BE2C (cell line): ENCODE results near the gene LRRC73.
"Not testable (repeated sequence)": the region's sequence is repeated elsewhere in the genome, so short reads cannot be mapped to it uniquely, and the experiment has no call there.

Experiments
- DNase-seq: peaks from one replicate; pipeline ENCODE4 v3.0.0-alpha.2; 2020
- H3K27me3 ChIP-seq: fragments of 250-450 bp; sonication (Bioruptor Pico); 2 replicates; pipeline ENCODE4 v1.5.1; 2020; ENCODE audit warnings: mild to moderate bottlenecking
- H3K36me3 ChIP-seq: fragments of 250-450 bp; sonication (Bioruptor Pico); 2 replicates; pipeline ENCODE4 v1.5.1; 2020; ENCODE audit warnings: mild to moderate bottlenecking
- H3K4me1 ChIP-seq: fragments of 250-450 bp; sonication (Bioruptor Pico); 2 replicates; pipeline ENCODE4 v1.5.1; 2020
- H3K4me3 ChIP-seq: 2 replicates; pipeline ENCODE4 v1.5.1; 2011; ENCODE audit warnings: low read depth, low read length
- H3K9me3 ChIP-seq: fragments of 250-450 bp; sonication (Bioruptor Pico); 2 replicates; pipeline ENCODE4 v1.5.1; 2020
- TF ChIP-seq, protein P1 (sequence below): IDR thresholded peaks from 2 replicates; pipeline ENCODE4 v1.5.1; 2012; ENCODE audit warnings: mild to moderate bottlenecking, low read depth, low read length

LRRC73 gene

DNA sequence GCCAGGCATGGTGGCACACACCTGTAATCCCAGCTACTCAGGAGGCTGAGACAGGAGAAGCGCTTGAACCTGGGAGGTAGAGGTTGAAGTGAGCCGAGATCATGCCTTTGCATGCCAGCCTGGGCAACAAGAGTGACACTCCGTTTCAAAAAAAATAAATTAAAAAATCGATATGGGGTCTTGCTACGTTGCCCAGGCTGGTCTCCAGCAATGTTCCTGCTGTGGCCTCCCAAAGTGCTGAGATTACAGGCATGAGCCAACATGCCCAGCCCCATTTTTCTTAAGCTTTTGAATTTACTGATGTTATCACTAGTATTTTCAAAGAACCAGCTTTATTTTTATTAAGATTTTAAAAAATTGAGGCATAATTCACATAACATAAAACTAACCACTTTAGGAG, 30.4 kb upstream of the LRRC73 start:
- Histone ChIP-seq H3K4me3 (no peak overlapping the region), H3K4me1 (no peaks in the 10 kb centered on the region), H3K27me3 (no peaks in the 10 kb centered on the region), H3K9me3 (no peaks in the 10 kb centered on the region), H3K36me3 (peaks cover 84% of the 10 kb centered on the region)
- no peak for DNase-seq
- TF ChIP-seq, protein P1, sequence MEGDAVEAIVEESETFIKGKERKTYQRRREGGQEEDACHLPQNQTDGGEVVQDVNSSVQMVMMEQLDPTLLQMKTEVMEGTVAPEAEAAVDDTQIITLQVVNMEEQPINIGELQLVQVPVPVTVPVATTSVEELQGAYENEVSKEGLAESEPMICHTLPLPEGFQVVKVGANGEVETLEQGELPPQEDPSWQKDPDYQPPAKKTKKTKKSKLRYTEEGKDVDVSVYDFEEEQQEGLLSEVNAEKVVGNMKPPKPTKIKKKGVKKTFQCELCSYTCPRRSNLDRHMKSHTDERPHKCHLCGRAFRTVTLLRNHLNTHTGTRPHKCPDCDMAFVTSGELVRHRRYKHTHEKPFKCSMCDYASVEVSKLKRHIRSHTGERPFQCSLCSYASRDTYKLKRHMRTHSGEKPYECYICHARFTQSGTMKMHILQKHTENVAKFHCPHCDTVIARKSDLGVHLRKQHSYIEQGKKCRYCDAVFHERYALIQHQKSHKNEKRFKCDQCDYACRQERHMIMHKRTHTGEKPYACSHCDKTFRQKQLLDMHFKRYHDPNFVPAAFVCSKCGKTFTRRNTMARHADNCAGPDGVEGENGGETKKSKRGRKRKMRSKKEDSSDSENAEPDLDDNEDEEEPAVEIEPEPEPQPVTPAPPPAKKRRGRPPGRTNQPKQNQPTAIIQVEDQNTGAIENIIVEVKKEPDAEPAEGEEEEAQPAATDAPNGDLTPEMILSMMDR: no peak

DNA sequence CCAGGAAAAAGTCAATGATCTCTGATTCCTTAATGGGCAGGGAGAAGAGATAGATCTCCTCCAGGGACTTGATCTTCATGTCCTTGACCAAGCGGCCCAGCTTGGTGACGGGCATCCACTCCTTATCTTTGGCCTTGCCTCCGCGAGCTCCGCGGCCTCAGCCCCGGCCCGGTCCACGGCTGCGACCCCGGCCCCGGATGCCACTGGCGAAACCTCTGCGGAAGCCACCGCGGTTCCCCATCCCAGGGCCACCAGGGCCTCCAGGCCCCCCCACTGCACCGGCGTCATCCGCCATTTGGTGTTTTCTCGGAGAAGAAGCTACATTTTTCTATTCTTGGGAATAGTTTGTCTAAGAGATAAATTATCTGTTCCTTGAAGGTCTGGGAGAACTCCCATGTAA, 29.3 kb upstream of the LRRC73 start:
- not testable (repeated sequence) for H3K9me3 ChIP-seq, H3K4me3 ChIP-seq, H3K4me1 ChIP-seq, H3K27me3 ChIP-seq, DNase-seq
- H3K36me3 ChIP-seq: peaks cover 83% of the 10 kb centered on the region

DNA sequence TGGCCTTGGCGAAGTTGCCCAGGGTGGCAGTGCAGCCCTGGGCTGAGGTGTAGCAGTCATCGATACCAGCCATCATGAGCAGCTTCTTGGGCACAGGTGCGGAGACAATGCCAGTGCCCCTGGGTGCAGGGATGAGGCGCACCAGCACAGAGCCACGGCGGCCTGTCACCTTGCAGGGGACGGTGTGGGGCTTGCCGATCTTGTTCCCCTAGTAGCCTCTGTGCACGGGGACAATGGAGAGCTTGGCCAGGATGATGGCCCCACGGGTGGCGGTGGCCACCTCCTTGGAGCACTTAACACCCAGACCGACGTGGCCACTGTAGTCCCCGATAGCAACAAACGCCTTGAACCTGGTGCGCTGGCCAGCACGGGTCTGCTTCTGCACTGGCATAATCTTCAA, 28.8 kb upstream of the LRRC73 start:
- not testable (repeated sequence) for H3K4me1 ChIP-seq, DNase-seq, H3K4me3 ChIP-seq, H3K9me3 ChIP-seq, H3K27me3 ChIP-seq
- H3K36me3 ChIP-seq: peaks cover 79% of the 10 kb centered on the region

DNA sequence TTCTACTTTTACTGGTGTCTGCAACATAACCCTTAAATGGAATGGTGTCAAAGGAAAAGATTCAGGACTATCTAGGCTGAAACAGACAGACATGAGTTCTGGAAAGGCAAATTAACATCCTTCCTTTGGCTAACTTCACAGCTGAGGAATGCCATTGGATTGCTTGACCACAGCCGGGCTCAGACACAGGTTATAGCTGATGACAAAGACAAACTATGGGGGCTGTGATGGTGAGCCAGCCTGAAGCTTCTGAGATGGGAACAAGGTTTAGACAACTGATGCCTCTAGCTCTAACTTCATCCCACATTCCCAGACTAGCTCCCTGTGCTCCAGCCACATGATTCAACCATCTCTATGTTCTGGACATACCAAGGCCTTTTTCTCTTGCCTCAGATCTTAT, 22.1 kb upstream of the LRRC73 start:
- Histone ChIP-seq H3K27me3 (no peaks in the 10 kb centered on the region), H3K9me3 (no peaks in the 10 kb centered on the region), H3K4me1 (no peaks in the 10 kb centered on the region), H3K4me3 (no peak overlapping the region), H3K36me3 (peaks cover 78% of the 10 kb centered on the region)
- DNase-seq: no peak
- TF ChIP-seq, protein P1: no peak

DNA sequence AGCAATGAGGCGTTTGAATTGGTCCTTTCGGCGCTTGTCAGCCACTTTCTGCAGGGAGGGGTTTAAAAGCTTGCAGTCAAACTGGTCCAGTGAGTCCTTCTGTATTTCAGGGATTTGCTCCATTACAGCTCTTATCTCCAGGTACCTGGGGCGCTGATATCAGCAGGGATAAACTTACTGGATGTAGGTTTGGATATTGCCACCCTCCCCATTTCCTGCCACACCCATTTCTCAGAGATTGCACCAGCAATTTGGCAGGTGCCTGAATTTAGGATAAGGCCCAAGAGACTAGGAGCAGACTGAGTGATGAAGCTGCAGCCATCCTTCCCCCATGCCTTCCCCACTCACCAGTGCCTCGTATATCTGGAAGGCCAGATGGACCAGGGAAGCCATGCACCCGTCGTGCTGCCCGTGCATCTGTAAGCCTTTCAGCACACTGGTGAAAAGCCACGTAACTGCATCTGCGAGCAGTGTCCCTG, 14.4 kb upstream of the LRRC73 start:
- no peaks in the 10 kb centered on the region for H3K4me1 ChIP-seq
- H3K4me3 ChIP-seq: no peak overlapping the region
- TF ChIP-seq, protein P1: no peak
- no peaks in the 10 kb centered on the region for H3K9me3 ChIP-seq
- peaks cover 96% of the 10 kb centered on the region for H3K36me3 ChIP-seq
- DNase-seq: no peak
- no peaks in the 10 kb centered on the region for H3K27me3 ChIP-seq

DNA sequence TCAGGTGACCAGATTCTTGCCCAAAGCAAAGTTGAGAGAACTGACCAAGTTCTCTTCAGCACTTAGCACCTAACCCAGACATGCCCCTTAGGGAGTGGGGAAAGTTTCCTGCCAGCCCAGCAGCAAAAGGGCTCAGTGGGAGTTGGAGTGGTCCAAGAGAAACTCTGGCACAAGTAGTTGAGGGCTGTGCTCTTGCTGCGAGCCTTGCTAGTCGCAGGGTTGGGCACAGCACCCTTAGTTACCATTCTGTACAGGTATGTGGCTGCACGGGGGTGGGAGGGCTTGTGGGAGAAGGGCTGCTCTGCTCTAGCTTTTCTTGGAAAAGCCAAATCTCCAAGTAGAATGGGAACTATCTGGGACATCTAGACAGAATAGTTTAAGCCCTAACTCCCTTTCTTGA, 13.1 kb upstream of the LRRC73 start:
- Histone ChIP-seq H3K36me3 (peaks cover 97% of the 10 kb centered on the region), H3K4me1 (no peaks in the 10 kb centered on the region; the same call in 1 of the 2 replicates), H3K9me3 (no peaks in the 10 kb centered on the region), H3K27me3 (no peaks in the 10 kb centered on the region), H3K4me3 (no peak overlapping the region)
- TF ChIP-seq, protein P1: no peak
- no peak for DNase-seq

DNA sequence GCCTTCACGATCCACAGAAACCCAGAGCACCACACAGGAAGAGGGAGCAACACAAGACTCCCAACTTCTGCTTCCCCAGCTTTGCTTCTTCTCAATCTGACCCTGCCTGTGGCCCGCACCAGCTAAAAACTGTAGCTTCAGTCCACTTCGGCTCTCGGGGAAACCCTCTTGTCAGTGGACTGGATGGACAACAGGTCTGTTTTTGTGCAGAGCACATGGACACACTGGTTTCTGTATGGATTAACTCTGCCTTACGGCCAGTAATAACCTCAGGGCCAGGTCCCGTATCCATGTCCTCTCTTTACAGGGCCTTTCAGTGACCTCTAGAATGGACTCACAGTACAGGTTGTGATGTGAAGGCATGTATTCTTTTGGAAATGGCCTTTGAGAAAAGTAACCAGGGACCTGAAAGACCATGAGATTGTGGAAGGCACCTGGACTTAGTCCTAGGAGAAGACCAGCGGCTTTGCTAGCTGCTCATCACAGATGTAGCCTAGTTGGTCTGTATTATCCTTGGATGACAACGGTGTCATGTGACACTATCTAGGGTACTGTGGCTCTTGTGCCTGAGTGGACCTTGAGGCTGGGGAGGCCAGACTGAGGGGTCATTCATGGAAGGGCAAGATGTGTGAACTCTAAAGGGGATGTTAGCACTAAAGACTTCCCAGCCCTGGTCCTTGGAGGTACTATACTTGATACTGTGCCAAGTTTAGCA, 12.6 kb upstream of the LRRC73 start:
- Histone ChIP-seq H3K4me3 (no peak overlapping the region), H3K4me1 (no peaks in the 10 kb centered on the region; the same call in 1 of the 2 replicates), H3K36me3 (peaks cover 94% of the 10 kb centered on the region), H3K9me3 (no peaks in the 10 kb centered on the region), H3K27me3 (no peaks in the 10 kb centered on the region)
- TF ChIP-seq, protein P1: no peak
- no peak for DNase-seq
